ENCODE measurements around the gene VAMP1. TPM values are rescaled to one million over a fixed set of nuclear protein-coding genes. Genes with fewer than 3 reads are reported as not detected.
A peak's percentile ranks its signal among the peaks of the same experiment; 100 is the strongest.

VAMP1 gene
- total RNA-seq, 2 experiments from 2014 or later: 27.7 to 30.2 TPM

GRCh38 chr12:6424008-6424347 lies 46.5 kb downstream of the VAMP1 start:
- intact Hi-C loops (cut with micrococcal nuclease): loop anchor here (10.0 kb wide), 1 partner anchor 261 kb away; the partner anchor contains the start of gene ZNF384
- POLR2A ChIA-PET: interaction anchor here (0.8 to 6.3 kb wide), 7 partner anchors 28 to 134 kb away, joined by 5 to 80 read pairs (median 9); partner anchors contain the start of genes MRPL51, TAPBPL and VAMP1
- no peak for DNase-seq
- peaks cover 43% of the 10 kb centered on the region for H3K4me1 Mint-ChIP-seq (ENCODE audit: low read depth)
- CTCF ChIA-PET: interaction anchor here (0.5 to 7.6 kb wide), 27 partner anchors 9 to 144 kb away, joined by 3 to 288 read pairs (median 5); partner anchors contain the start of genes CD27, GAPDH, MRPL51 and NOP2
- peaks cover 2% of the 10 kb centered on the region for H3K36me3 Mint-ChIP-seq
- H3K9me3 Mint-ChIP-seq: no peaks in the 10 kb centered on the region
- no peak overlapping the region for H3K4me3 Mint-ChIP-seq
- H3K27ac Mint-ChIP-seq: peak overlapping the region; percentile 69
- H3K27me3 Mint-ChIP-seq: peaks cover 3% of the 10 kb centered on the region

GRCh38 chr12:6423267-6424007 lies 47.0 kb downstream of the VAMP1 start:
- Mint-ChIP-seq H3K4me3 (no peak overlapping the region), H3K4me1 (ENCODE audit: low read depth) (peaks cover 43% of the 10 kb centered on the region), H3K9me3 (no peaks in the 10 kb centered on the region), H3K36me3 (peaks cover 2% of the 10 kb centered on the region), H3K27me3 (peaks cover 3% of the 10 kb centered on the region), H3K27ac (peak overlapping the region; percentile 69)
- intact Hi-C loops (cut with micrococcal nuclease): loop anchor here (1.0 to 10.0 kb wide), 8 partner anchors 42 to 261 kb away; partner anchors contain the start of genes GAPDH, NCAPD2 and ZNF384
- DNase-seq: peak; percentile 86
- ChIA-PET CTCF (interaction anchor here (0.5 to 7.6 kb wide), 27 partner anchors 9 to 144 kb away, joined by 3 to 288 read pairs (median 5); partner anchors contain the start of genes CD27, GAPDH, MRPL51 and NOP2), POLR2A (interaction anchor here (0.8 to 6.3 kb wide), 7 partner anchors 29 to 135 kb away, joined by 5 to 80 read pairs (median 9); partner anchors contain the start of genes MRPL51, TAPBPL and VAMP1)

GRCh38 chr12:6420364-6420763 lies 50.1 kb downstream of the VAMP1 start:
- DNase-seq: no peak
- intact Hi-C loops (cut with micrococcal nuclease): loop anchor here (10.0 kb wide), 1 partner anchor 264 kb away; the partner anchor contains the start of gene ZNF384
- H3K27me3 Mint-ChIP-seq: peaks cover 3% of the 10 kb centered on the region
- no peak overlapping the region for H3K4me3 Mint-ChIP-seq
- ChIA-PET POLR2A (no interaction called here), CTCF (interaction anchor here (0.6 to 1.2 kb wide), 3 partner anchors 23 to 45 kb away, joined by 3 to 5 read pairs (median 3); no protein-coding TSS in a partner anchor)
- H3K27ac Mint-ChIP-seq: no peak overlapping the region
- H3K4me1 Mint-ChIP-seq (ENCODE audit: low read depth): peaks cover 26% of the 10 kb centered on the region
- H3K9me3 Mint-ChIP-seq: no peaks in the 10 kb centered on the region
- no peaks in the 10 kb centered on the region for H3K36me3 Mint-ChIP-seq

GRCh38 chr12:6418796-6419195 lies 51.7 kb downstream of the VAMP1 start:
- H3K27ac Mint-ChIP-seq: no peak overlapping the region
- peaks cover 3% of the 10 kb centered on the region for H3K27me3 Mint-ChIP-seq
- DNase-seq: no peak
- ChIA-PET CTCF (interaction anchor here (1.7 kb wide), 1 partner anchor 47 kb away, joined by 4 read pairs; no protein-coding TSS in a partner anchor), POLR2A (no interaction called here)
- no peaks in the 10 kb centered on the region for H3K36me3 Mint-ChIP-seq
- intact Hi-C loops (cut with micrococcal nuclease): no loop called here
- H3K4me1 Mint-ChIP-seq (ENCODE audit: low read depth): peaks cover 14% of the 10 kb centered on the region
- H3K4me3 Mint-ChIP-seq: no peak overlapping the region
- H3K9me3 Mint-ChIP-seq: no peaks in the 10 kb centered on the region

GRCh38 chr12:6416596-6416995 lies 53.9 kb downstream of the VAMP1 start:
- DNase-seq: peak; percentile 39
- H3K36me3 Mint-ChIP-seq: no peaks in the 10 kb centered on the region
- H3K4me1 Mint-ChIP-seq (ENCODE audit: low read depth): peaks cover 8% of the 10 kb centered on the region
- no peak overlapping the region for H3K4me3 Mint-ChIP-seq
- POLR2A ChIA-PET: no interaction called here
- CTCF ChIA-PET: interaction anchor here (0.7 kb wide), 1 partner anchor 48 kb away, joined by 5 read pairs; no protein-coding TSS in a partner anchor
- no peaks in the 10 kb centered on the region for H3K27me3 Mint-ChIP-seq
- intact Hi-C loops (cut with micrococcal nuclease): no loop called here
- no peaks in the 10 kb centered on the region for H3K9me3 Mint-ChIP-seq
- H3K27ac Mint-ChIP-seq: no peak overlapping the region

Other genes starting within 250 kb of the VAMP1 start
- not detected for gene PLEKHG6, start 160.0 kb downstream of the VAMP1 start, total RNA-seq
- 10 to 100 TPM; 47.5 to 49.6 TPM for gene TNFRSF1A, start 128.6 kb downstream of the VAMP1 start, total RNA-seq
- under 1 TPM; 0.17 to 0.26 TPM for gene SCNN1A, start 95.1 kb downstream of the VAMP1 start, total RNA-seq
- gene LTBR, start 86.5 kb downstream of the VAMP1 start, total RNA-seq: 1 to 10 TPM; 1.5 to 1.9 TPM
- 10 to 100 TPM; 36.5 to 39.3 TPM for gene CD27, start 25.7 kb downstream of the VAMP1 start, total RNA-seq
- gene TAPBPL, start 18.6 kb downstream of the VAMP1 start, total RNA-seq: 10 to 100 TPM; 33.4 to 35.0 TPM
- 100 to 1,000 TPM; 289 to 312 TPM for gene MRPL51, start 22.6 kb upstream of the VAMP1 start, total RNA-seq
- gene NCAPD2, start 23.4 kb upstream of the VAMP1 start, total RNA-seq: 100 to 1,000 TPM; 192 to 196 TPM
- gene GAPDH, start 63.8 kb upstream of the VAMP1 start, total RNA-seq: 1,000 to 10,000 TPM; 5,823 to 5,836 TPM
- gene IFFO1, start 85.4 kb upstream of the VAMP1 start, total RNA-seq: 10 to 100 TPM; 10.9 to 12.4 TPM
- 10 to 100 TPM; 74.9 to 82.2 TPM for gene NOP2, start 97.6 kb upstream of the VAMP1 start, total RNA-seq
- 100 to 1,000 TPM; 302 to 305 TPM for gene CHD4, start 136.7 kb upstream of the VAMP1 start, total RNA-seq
- gene LPAR5, start 165.3 kb upstream of the VAMP1 start, total RNA-seq: 1 to 10 TPM; 4.7 to 4.8 TPM
- gene ACRBP, start 176.8 kb upstream of the VAMP1 start, total RNA-seq: 1 to 10 TPM in 1 of 2 experiments, under 1 TPM in 1; 0.63 to 1.2 TPM
- 10 to 100 TPM; 13.8 to 15.2 TPM for gene ING4, start 192.4 kb upstream of the VAMP1 start, total RNA-seq
- gene ZNF384, start 218.7 kb upstream of the VAMP1 start, total RNA-seq: 10 to 100 TPM; 55.3 to 56.3 TPM
- under 1 TPM; 0.17 to 0.44 TPM for gene PIANP, start 230.1 kb upstream of the VAMP1 start, total RNA-seq